ENCODE data around the gene MUSTN1.

Gene MUSTN1

GRCh38 chr3:52798978-52799476 is 35.8 kb downstream of the MUSTN1 start:
- DNase-seq: peak; percentile 8

GRCh38 chr3:52798376-52798977 is 36.3 kb downstream of the MUSTN1 start:
- no peak for DNase-seq

GRCh38 chr3:52796411-52796810 is 38.4 kb downstream of the MUSTN1 start:
- no peak for DNase-seq

- DNase-seq: no peak
These were observed 39.4 kb downstream of the MUSTN1 start for GRCh38 chr3:52795298-52795900.

- DNase-seq: no peak
These were observed 40.2 kb downstream of the MUSTN1 start, which contains the start of gene ITIH3 for GRCh38 chr3:52794612-52795099. Gene ITIH3, plus strand, starts transcription at chr3:52794796. Its CDS starts 8 bp downstream, at chr3:52794804.

- DNase-seq: no peak
These were observed 40.9 kb downstream of the MUSTN1 start for GRCh38 chr3:52793702-52794611.

- no peak for DNase-seq
These were observed 41.7 kb downstream of the MUSTN1 start for GRCh38 chr3:52792961-52793695.

- DNase-seq: no peak
These were observed 42.4 kb downstream of the MUSTN1 start for GRCh38 chr3:52792413-52792812.

GRCh38 chr3:52791928-52792327 is 42.9 kb downstream of the MUSTN1 start:
- no peak for DNase-seq

- no peak for DNase-seq
These were observed 43.5 kb downstream of the MUSTN1 start for GRCh38 chr3:52791366-52791765.

- no peak for DNase-seq
These were observed 44.1 kb downstream of the MUSTN1 start for GRCh38 chr3:52790741-52791140.

GRCh38 chr3:52790337-52790736 is 44.5 kb downstream of the MUSTN1 start:
- no peak for DNase-seq

GRCh38 chr3:52789746-52790040 is 45.1 kb downstream of the MUSTN1 start:
- no peak for DNase-seq

- no peak for DNase-seq
These were observed 45.7 kb downstream of the MUSTN1 start for GRCh38 chr3:52788890-52789745.

- no peak for DNase-seq
These were observed 46.9 kb downstream of the MUSTN1 start for GRCh38 chr3:52787672-52788625.

- no peak for DNase-seq
These were observed 47.6 kb downstream of the MUSTN1 start for GRCh38 chr3:52787246-52787645.

GRCh38 chr3:52786330-52787215 is 48.2 kb downstream of the MUSTN1 start:
- no peak for DNase-seq

- no peak for DNase-seq
These were observed 49.8 kb downstream of the MUSTN1 start for GRCh38 chr3:52784931-52785590.

Data from central memory CD4-positive, alpha-beta T cell (primary cell).